Measurements from ENCODE around the gene HOPX.
"Not testable (repeated sequence)": the region's sequence is repeated elsewhere in the genome, so short reads cannot be mapped to it uniquely, and the experiment has no call there.

HOPX gene

GRCh38 chr4:56619160-56619559, 61.9 kb downstream of the HOPX start:
- no peak for FAIRE-seq
- no peak for TF ChIP-seq CTCF (IDR thresholded peaks at IDR 0.05; ENCODE audit: insufficient read depth, missing control alignments)
- no peak for DNase-seq (ENCODE audit: insufficient read length, low spot score)

GRCh38 chr4:56618734-56619133, 62.4 kb downstream of the HOPX start:
- no peak for DNase-seq (ENCODE audit: insufficient read length, low spot score)
- no peak for FAIRE-seq
- TF ChIP-seq CTCF (IDR thresholded peaks at IDR 0.05; ENCODE audit: insufficient read depth, missing control alignments): no peak

GRCh38 chr4:56613101-56613862, 67.8 kb downstream of the HOPX start:
- DNase-seq (ENCODE audit: insufficient read length, low spot score) (no peak), FAIRE-seq (no peak)
- TF ChIP-seq CTCF (IDR thresholded peaks at IDR 0.05; ENCODE audit: insufficient read depth, missing control alignments): no peak

GRCh38 chr4:56612282-56612681, 68.8 kb downstream of the HOPX start:
- TF ChIP-seq CTCF (IDR thresholded peaks at IDR 0.05; ENCODE audit: insufficient read depth, missing control alignments): no peak
- DNase-seq (ENCODE audit: insufficient read length, low spot score) (no peak), FAIRE-seq (no peak)

GRCh38 chr4:56611501-56611900, 69.6 kb downstream of the HOPX start:
- no peak for DNase-seq (ENCODE audit: insufficient read length, low spot score)
- no peak for FAIRE-seq
- no peak for TF ChIP-seq CTCF (IDR thresholded peaks at IDR 0.05; ENCODE audit: insufficient read depth, missing control alignments)

- not testable (repeated sequence) for DNase-seq (ENCODE audit: insufficient read length, low spot score); FAIRE-seq
Measured at GRCh38 chr4:56610170-56610569, 70.9 kb downstream of the HOPX start.

- FAIRE-seq (no peak), DNase-seq (ENCODE audit: insufficient read length, low spot score) (no peak)
Measured at GRCh38 chr4:56607926-56608325, 73.2 kb downstream of the HOPX start.

More at GRCh38 chr4:56607926-56608325, 73.2 kb downstream of the HOPX start:
- TF ChIP-seq CTCF (IDR thresholded peaks at IDR 0.05; ENCODE audit: insufficient read depth, missing control alignments): no peak

Measured in D721Med (cell line).